Stimulated activated CD4-positive, alpha-beta T cell treated with anti-CD3 and anti-CD28 coated beads, Interleukin-12 subunit alpha, Interleukin-12 subunit beta, amount 100 ng/mL, for 4 hours (primary cell): Measurements from ENCODE around the gene NBL1.

Experiments used
- DNase-seq: peaks from one replicate; pipeline ENCODE4 v3.0.0-alpha.2; 2020

NBL1 gene

DNA sequence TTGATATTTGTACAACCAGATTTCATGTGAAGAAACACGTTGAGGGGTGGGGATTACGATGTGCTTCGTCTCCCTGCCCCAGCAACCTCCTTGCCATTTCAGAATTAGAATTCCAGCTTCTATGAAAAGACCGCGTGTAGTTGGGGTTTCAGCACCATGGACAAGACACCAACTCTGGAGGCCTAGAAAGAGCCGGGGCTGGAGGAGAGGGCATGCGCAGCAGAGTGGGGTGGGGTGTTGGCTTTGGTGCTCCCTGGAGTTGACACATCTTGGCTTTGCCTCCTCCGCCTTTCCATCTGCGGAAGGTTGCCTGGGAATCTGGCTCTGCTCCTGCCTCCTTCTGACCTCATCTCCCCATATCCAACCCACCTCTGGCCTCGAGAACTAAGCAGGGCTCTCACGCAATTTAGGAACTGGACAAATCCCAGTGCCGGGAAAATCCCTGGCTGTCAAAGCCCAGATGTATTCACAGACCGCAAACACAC, 32.4 kb downstream of the NBL1 start:
- no peak for DNase-seq

GRCh38 chr1:19678493-19678892, 34.4 kb downstream of the NBL1 start:
- no peak for DNase-seq

DNA sequence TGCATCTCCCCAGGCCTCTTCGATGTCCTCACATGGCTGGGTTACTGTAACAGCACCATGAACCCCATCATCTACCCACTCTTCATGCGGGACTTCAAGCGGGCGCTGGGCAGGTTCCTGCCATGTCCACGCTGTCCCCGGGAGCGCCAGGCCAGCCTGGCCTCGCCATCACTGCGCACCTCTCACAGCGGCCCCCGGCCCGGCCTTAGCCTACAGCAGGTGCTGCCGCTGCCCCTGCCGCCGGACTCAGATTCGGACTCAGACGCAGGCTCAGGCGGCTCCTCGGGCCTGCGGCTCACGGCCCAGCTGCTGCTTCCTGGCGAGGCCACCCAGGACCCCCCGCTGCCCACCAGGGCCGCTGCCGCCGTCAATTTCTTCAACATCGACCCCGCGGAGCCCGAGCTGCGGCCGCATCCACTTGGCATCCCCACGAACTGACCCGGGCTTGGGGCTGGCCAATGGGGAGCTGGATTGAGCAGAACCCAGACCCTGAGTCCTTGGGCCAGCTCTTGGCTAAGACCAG, 34.9 kb downstream of the NBL1 start:
- no peak for DNase-seq

DNA sequence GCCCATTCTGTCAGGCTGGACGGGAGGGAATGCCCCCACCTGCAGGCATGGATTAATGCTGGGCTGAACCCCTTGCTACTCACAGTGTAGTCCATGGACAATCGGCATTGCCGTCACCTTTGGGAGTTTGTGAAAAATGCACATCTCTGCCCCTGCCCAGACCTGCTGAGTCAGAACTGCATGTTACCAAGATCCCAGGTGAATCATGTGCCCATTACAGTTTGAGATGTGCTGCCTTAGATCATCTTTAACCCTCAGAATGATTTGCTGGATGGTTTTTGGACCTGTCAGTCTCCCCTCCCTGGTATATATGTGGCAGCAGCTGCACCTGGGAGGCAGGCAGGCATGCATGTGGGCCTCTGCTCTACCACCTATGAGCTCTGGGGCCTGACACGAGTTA, 35.6 kb downstream of the NBL1 start:
- DNase-seq, result no peak

DNA sequence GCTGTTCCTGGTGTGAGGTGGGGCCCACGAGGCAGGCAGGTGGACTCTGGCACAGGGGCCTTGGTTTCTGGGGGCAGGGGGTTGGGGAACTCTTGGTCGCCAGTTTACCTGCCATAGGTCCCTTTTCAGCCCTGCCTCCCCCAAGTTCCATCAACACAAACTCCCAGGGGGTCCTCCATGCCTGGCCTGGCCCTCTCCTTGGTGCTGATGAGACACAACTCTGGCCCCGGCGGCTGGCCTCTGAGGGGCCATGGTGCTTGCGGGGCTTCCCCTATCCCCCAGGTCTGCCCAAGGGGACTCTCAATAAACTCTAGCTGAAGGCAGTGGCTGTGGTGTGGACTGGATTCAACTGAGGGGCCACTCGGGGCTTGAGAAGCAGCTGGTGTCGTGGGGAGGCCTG, 36.5 kb downstream of the NBL1 start:
- no peak for DNase-seq

DNA sequence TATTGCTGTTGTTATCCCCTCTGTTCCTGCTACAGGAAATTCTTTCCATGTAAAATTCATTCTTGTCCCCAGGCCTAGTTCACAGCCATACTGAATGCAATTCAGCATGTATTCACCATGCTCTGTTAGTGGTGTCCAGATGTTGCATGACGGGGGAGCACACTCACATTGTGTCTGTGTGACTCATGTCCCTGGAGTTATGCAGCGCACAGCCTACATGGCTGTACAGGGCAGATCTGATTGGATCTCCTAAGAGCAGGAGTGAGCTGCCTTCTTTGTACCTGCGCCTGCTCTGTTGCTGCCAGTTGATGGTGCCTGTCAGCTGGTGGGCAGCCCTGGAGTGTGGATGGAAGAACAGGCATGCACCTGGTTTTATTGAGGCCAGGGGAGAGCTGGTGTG, 38.1 kb downstream of the NBL1 start:
- DNase-seq, result no peak

DNA sequence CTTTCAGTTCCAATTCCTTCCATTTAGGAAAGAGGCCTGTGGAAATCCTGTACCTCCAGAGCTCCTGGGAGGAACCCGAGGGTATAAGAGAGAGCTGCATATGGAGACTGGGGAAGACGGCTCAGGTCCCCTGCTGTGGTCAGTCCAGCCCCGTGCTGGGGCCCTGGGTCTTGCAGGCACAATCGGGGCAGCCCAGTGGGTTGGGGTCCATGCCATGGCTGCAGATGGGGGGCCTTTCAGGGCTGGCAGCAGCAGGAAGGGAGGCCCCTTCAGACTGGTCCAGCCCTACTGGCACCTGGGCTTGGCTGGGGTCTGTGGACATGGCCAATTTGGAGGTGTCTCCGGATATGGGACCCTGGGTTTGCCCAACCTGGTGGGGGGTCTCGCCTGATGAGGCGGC, 38.8 kb downstream of the NBL1 start:
- DNase-seq, result no peak

DNA sequence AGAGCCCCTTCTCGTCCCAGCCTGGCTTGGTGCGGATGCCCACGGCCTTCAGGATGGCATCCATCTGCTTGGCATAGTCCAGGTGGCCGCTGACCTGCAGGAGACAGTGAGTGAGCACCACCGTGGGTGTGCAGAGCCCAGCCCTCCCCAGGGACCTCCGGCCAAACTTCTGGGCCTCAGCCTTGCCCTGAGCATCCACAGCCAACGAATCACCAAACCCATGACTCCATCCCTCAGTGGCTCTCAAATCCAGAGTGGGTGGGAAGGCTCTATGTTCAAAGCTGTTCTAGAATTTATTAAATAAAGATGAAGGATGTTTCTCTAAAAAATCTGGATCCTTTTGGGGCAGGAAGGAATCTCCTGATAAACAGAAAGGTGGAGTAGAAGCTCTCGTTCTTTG, 39.2 kb downstream of the NBL1 start:
- DNase-seq, result no peak

- no peak for DNase-seq
Observed at GRCh38 chr1:19684677-19685076, 40.6 kb downstream of the NBL1 start.

GRCh38 chr1:19685994-19686393, 41.9 kb downstream of the NBL1 start:
- DNase-seq, result no peak

GRCh38 chr1:19687414-19687813, 43.3 kb downstream of the NBL1 start:
- no peak for DNase-seq

DNA sequence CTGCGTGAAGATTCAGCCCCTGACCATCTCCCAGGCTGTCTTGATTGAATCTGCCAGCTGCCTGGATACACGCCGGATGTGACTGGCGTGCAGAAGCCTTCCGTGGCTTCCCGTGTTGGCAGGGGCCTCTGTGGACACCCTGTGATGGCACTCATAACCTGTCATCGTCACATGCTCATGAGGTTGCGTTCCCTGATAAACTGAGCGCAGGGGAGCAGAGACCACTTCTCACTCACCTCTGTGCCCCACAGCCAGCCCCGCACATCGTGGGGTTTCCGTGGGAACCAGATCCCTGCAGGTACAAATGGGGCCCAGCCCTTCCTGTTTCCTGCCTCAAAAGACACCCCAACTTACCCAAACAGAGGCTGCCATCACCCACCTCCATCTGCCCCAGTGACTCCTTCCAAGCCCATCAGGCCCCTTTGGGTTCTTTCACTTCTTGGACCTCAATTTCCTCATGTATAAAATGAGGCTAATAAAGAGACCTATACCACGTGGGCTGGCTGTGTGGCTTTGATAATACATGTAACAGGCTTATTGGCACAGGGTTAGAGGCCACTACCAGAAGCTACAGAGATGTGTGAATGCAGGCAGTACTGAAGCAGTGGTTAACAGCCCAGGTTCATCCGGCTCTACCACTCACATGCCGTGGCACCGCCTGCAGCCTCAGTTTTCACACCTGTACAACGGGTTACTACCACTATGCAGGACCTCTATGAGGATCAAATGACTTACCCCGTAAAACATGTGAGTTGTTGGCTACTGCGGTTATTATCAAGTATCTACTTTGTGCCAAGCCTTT, 44.1 kb downstream of the NBL1 start:
- no peak for DNase-seq

GRCh38 chr1:19689085-19689757, 45.1 kb downstream of the NBL1 start:
- DNase-seq, result no peak

GRCh38 chr1:19689856-19690255, 45.7 kb downstream of the NBL1 start:
- no peak for DNase-seq

DNA sequence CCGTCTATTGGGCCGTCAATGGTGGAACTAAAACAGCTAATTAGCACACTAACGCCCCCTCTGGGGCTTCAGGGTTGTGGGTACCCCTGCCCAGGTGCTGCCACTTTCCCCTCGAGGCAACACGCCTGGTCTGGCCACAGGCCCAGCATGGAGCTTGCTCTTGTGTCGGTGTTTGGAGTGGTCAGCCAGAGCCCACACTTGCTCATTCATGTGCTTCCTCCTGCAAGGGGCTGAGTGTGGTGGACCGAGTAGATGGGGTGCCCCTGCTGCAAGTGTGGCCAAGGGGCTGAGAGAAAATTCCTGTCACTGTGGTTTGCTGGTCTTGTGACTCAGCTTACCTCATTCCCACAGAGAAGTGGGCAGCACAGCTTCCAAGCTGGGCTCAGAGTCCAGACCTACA, 46.2 kb downstream of the NBL1 start:
- no peak for DNase-seq

DNA sequence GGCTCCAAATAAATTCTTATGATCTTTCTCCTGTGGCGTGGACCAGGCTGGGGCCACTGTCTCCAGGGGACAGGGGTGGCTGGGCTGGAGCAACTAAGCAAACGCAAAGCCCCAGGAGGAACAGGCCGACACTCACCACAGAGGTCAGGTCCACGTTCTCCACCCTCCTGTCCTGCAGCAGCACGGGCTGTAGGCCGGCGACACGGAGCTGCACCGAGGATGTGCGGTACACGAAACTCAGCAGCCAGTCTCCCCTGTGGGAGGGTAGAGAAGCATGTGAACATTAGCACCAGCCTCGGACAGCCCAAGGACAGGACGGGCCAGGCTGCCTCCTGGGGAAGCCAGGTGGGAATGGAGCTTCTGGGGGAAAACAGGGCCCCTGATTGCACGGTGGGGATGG, 50.2 kb downstream of the NBL1 start:
- no peak for DNase-seq

DNA sequence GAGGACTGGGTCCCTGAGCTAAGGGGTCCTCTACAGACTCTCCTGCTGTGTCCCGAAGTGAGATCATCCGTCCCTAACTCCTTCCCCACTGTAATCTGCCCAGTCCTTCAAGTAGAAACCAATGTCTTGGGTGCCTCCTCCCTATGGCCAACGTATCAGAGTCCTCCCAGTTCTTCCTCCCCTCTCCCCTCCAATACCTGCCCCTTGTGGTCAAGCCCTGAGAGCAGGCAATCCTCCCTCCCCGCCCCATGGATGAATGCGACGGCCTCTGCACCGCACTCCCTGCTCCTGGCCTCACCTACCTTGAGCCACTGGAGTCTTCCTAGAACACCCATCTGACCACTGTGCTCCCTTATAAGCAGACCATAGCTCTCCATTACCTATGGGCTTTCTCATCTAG, 51.7 kb downstream of the NBL1 start:
- no peak for DNase-seq

GRCh38 chr1:19696820-19697219, 52.7 kb downstream of the NBL1 start:
- no peak for DNase-seq

- DNase-seq, result no peak
Observed at GRCh38 chr1:19698181-19698580, 54.1 kb downstream of the NBL1 start.

DNA sequence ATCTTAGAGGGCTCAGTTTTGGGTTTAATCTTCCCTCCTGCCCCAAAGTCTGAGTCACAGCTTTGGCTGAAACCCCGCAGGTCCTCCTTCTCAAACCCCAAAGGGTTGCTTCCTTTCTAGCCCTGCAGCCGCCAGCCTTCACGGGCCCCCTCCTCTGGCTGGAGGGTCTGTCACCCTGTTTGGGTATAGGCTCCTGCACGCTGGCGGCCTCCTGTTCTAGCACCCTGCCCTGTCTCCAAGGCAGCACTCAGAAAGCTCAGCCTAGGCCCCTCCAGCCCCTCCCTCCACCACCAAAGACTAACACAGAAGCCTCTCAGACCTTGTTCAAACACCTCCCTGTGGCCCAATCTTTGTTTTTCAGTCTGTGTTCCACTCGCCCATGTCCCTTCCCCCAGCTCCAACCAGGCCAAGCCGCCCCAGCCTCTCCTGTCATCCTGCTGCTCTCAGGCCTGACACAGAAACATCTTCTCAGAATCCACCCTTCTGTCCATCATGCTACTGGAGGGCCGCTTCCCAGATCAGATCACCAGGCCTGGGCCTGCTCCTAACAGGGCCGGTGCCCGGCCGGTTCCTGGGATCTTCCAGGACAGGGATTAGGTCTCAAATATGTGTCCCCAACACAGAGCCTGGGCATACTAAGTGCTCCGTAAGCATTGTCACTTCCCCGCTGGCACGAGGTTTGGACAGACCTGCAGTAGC, 56.1 kb downstream of the NBL1 start:
- DNase-seq, result no peak

- no peak for DNase-seq
Observed at GRCh38 chr1:19703280-19703679, 59.2 kb downstream of the NBL1 start.

GRCh38 chr1:19704247-19705113, 60.4 kb downstream of the NBL1 start:
- peak; percentile 66 for DNase-seq

DNA sequence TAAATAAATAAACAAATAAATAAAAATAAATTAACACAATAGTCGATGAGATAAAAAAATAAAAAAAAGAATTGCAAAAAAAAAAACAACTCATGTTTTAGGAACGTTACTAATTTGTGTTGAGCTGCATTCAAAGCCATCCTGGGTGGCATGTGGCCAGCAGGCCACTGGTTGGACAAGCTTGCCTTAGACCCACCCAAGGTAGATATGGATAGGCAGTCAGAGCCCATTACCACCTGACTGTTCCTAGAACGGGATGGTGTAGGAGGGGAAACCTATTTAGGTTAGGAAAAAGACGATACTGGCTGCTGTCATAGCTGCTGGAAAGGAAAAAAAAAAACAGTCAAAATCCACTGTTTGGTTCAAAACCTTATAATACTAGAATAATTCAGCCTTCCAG, 61.4 kb downstream of the NBL1 start:
- DNase-seq, result no peak
